Panc1 (cell line): ENCODE data around the gene OAS2. TPM values are rescaled to one million over a fixed set of nuclear protein-coding genes. Genes with fewer than 3 reads are reported as not detected.

Experiments used
- ATAC-seq: fragments of 200-7000 bp; cut with Tn5 transposase; 2 replicates; pipeline ENCODE4 v1.9.1; 2020; ENCODE audit warnings: mild to moderate bottlenecking, moderate library complexity
- BruUV-seq: library from RNA; stranded (reverse); fragments of 400-500 nt; replicated peaks from 2 replicates; lab custom pipeline; 2021; lab: Mats Ljungman, UMichigan
- CTCF ChIA-PET: fragments of 300-600 bp; sonication (Branson Sonifier 250); formaldehyde crosslinking; loops from one replicate; lab custom pipeline; 2022; ENCODE audit warnings: antibody characterized with exemption; lab: Charles Lee
- POLR2A ChIA-PET: fragments of 300-600 bp; sonication (Branson Sonifier 250); formaldehyde crosslinking; loops from one replicate; lab custom pipeline; 2022; ENCODE audit warnings: antibody characterized with exemption; lab: Charles Lee
- DNase-seq: peaks from one replicate; pipeline ENCODE4 v3.0.0-alpha.2; 2010; ENCODE audit warnings: low read depth, low spot score
- H3K27ac ChIP-seq: 2 replicates; pipeline ENCODE4 v1.5.1; 2011; ENCODE audit warnings: mild to moderate bottlenecking, low read length, inconsistent platforms
- H3K27me3 ChIP-seq: fragments of 200-500 bp; sonication (Bioruptor generic); 2 replicates; pipeline ENCODE4 v1.6.0; 2014; ENCODE audit warnings: low read length, inconsistent platforms; ENCODE audit not compliant: control insufficient read depth, insufficient read depth
- H3K36me3 ChIP-seq: fragments of 200-500 bp; sonication (Bioruptor generic); 2 replicates; pipeline ENCODE4 v1.5.1; 2014; ENCODE audit warnings: inconsistent platforms, mild to moderate bottlenecking, low read length, moderate library complexity; ENCODE audit not compliant: control insufficient read depth, insufficient read depth
- H3K4me1 ChIP-seq: 2 replicates; pipeline ENCODE4 v1.5.1; 2011; ENCODE audit warnings: inconsistent platforms, mild to moderate bottlenecking, low read length, moderate library complexity; ENCODE audit not compliant: control insufficient read depth, insufficient read depth
- H3K4me3 ChIP-seq, 2 experiments: 2 replicates each; pipeline ENCODE4 v1.5.1; 2011 to 2012; ENCODE audit warnings: low read depth in 2 of 2, low read length in 2 of 2, mild to moderate bottlenecking in 2 of 2, inconsistent platforms in 1 of 2, moderate library complexity in 1 of 2
- H3K9me3 ChIP-seq: fragments of 200-500 bp; sonication (Bioruptor generic); 2 replicates; pipeline ENCODE4 v1.5.1; 2014; ENCODE audit warnings: low read depth, mild to moderate bottlenecking, inconsistent platforms, low read length, moderate library complexity; ENCODE audit not compliant: control insufficient read depth, insufficient read depth
- POLR2AphosphoS5 ChIP-seq: IDR thresholded peaks from 2 replicates; pipeline ENCODE4 v1.6.1; 2012; ENCODE audit warnings: mild to moderate bottlenecking, low read depth, low read length, moderate library complexity
- SIN3A ChIP-seq: IDR thresholded peaks from 2 replicates; pipeline ENCODE4 v1.6.1; 2012; ENCODE audit warnings: low read depth, mild to moderate bottlenecking, low read length, moderate library complexity, borderline replicate concordance; ENCODE audit not compliant: insufficient read depth
- TCF7L2 ChIP-seq: IDR thresholded peaks from 2 replicates; pipeline ENCODE4 v1.6.1; 2011; ENCODE audit warnings: mild to moderate bottlenecking, low read depth, low read length, inconsistent platforms
- in situ Hi-C: cut with HindIII; loops from 2 replicates; pipeline ENCODE4 v1.10.0; 2016; ENCODE audit warnings: low sequenced_read_pairs, low pct_unique_long_range_greater_than_20kb
- intact Hi-C: fragments of 100-400 bp; cut with micrococcal nuclease; formaldehyde crosslinking; loops from one replicate; pipeline ENCODE4 v1.10.0; 2022; ENCODE audit not compliant: unreplicated experiment
- total RNA-seq: library from RNA; stranded (reverse); gene quantifications from one replicate; pipeline ENCODE4 v1.2.1, GENCODE V29; 2021; ENCODE audit not compliant: unreplicated experiment
- TF ChIP-seq, protein P1 (sequence below): fragments of 450-650 bp; IDR thresholded peaks from 2 replicates; pipeline ENCODE4 v1.5.1; 2017; ENCODE audit warnings: mild to moderate bottlenecking
- TF ChIP-seq, protein P2 (sequence below), 2 experiments: IDR thresholded peaks; 2 replicates each; pipeline ENCODE4 v1.6.1; 2011 to 2012; ENCODE audit warnings: low read depth in 2 of 2, control low read depth in 1 of 2, low read length in 1 of 2, mild to moderate bottlenecking in 1 of 2, moderate library complexity in 1 of 2; ENCODE audit not compliant: insufficient read depth in 1 of 2

OAS2 gene
- total RNA-seq, 1 experiment from 2014 or later, result 2.7 TPM

DNA sequence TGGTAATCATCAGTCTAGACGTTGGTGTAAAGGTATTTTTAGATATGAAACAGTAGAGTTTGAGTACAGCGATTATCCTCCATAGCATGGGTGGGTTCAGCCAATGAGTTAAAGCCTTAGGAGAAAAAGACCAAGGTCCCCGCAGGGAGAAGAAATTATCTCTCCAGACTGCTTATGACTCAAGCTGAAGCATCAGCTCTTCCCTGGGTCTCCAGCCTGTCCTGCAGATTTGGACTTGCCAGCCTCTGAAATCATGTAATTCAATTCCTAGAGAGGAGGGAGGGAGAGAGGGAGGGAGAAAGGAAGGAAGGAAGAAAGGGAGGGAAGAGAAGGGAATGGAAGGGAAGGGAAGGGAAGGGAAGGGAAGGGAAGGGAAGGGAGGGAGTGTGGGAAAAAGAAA lies 66.2 kb downstream of the OAS2 start:
- Histone ChIP-seq H3K27me3 (peaks cover 3% of the 10 kb centered on the region; the same call in 1 of the 2 replicates), H3K36me3 (no peaks in the 10 kb centered on the region), H3K9me3 (no peaks in the 10 kb centered on the region), H3K4me1 (no peaks in the 10 kb centered on the region), H3K27ac (no peak overlapping the region), H3K4me3 (no peak overlapping the region)
- intact Hi-C loops, result no loop called here
- in situ Hi-C loops, result no loop called here
- DNase-seq (no peak), ATAC-seq (no peak)
- TF ChIP-seq, protein P1, sequence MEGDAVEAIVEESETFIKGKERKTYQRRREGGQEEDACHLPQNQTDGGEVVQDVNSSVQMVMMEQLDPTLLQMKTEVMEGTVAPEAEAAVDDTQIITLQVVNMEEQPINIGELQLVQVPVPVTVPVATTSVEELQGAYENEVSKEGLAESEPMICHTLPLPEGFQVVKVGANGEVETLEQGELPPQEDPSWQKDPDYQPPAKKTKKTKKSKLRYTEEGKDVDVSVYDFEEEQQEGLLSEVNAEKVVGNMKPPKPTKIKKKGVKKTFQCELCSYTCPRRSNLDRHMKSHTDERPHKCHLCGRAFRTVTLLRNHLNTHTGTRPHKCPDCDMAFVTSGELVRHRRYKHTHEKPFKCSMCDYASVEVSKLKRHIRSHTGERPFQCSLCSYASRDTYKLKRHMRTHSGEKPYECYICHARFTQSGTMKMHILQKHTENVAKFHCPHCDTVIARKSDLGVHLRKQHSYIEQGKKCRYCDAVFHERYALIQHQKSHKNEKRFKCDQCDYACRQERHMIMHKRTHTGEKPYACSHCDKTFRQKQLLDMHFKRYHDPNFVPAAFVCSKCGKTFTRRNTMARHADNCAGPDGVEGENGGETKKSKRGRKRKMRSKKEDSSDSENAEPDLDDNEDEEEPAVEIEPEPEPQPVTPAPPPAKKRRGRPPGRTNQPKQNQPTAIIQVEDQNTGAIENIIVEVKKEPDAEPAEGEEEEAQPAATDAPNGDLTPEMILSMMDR, result no peak
- TF ChIP-seq, protein P2, sequence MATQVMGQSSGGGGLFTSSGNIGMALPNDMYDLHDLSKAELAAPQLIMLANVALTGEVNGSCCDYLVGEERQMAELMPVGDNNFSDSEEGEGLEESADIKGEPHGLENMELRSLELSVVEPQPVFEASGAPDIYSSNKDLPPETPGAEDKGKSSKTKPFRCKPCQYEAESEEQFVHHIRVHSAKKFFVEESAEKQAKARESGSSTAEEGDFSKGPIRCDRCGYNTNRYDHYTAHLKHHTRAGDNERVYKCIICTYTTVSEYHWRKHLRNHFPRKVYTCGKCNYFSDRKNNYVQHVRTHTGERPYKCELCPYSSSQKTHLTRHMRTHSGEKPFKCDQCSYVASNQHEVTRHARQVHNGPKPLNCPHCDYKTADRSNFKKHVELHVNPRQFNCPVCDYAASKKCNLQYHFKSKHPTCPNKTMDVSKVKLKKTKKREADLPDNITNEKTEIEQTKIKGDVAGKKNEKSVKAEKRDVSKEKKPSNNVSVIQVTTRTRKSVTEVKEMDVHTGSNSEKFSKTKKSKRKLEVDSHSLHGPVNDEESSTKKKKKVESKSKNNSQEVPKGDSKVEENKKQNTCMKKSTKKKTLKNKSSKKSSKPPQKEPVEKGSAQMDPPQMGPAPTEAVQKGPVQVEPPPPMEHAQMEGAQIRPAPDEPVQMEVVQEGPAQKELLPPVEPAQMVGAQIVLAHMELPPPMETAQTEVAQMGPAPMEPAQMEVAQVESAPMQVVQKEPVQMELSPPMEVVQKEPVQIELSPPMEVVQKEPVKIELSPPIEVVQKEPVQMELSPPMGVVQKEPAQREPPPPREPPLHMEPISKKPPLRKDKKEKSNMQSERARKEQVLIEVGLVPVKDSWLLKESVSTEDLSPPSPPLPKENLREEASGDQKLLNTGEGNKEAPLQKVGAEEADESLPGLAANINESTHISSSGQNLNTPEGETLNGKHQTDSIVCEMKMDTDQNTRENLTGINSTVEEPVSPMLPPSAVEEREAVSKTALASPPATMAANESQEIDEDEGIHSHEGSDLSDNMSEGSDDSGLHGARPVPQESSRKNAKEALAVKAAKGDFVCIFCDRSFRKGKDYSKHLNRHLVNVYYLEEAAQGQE (IDR thresholded peaks at IDR 0.05; ENCODE audit: insufficient read depth in 1 of 2, low read depth in 2 of 2, low read length in 1 of 2), result no peak
- TF ChIP-seq TCF7L2 (no peak), SIN3A (no peak), POLR2AphosphoS5 (no peak)
- ChIA-PET POLR2A (no interaction called here), CTCF (no interaction called here)
- no TSS peak for BruUV-seq

GRCh38 chr12:113048716-113049127 lies 70.4 kb downstream of the OAS2 start:
- ChIA-PET POLR2A (no interaction called here), CTCF (interaction anchor here (0.5 to 1.3 kb wide), 5 partner anchors 12 to 105 kb away, joined by 3 to 4 read pairs (median 3); no protein-coding TSS in a partner anchor)
- Histone ChIP-seq H3K9me3 (no peaks in the 10 kb centered on the region), H3K36me3 (no peaks in the 10 kb centered on the region), H3K27ac (no peak overlapping the region), H3K4me1 (no peaks in the 10 kb centered on the region), H3K4me3 (no peak overlapping the region), H3K27me3 (peaks cover 12% of the 10 kb centered on the region)
- BruUV-seq, result no TSS peak
- intact Hi-C loops (loop anchor here (1.0 to 2.0 kb wide), 3 partner anchors 50 to 126 kb away; no protein-coding TSS in a partner anchor), in situ Hi-C loops (no loop called here)
- TF ChIP-seq, protein P1, result peak; percentile 90
- TF ChIP-seq SIN3A, result no peak
- ATAC-seq (peak; percentile 92), DNase-seq (no peak)
